Esophagus muscularis mucosa (tissue), 4 donors: ENCODE data around the gene CCDC195.

Source experiments
- CTCF ChIP-seq, 3 experiments: fragments of 200-600 bp in 2 of 3; fragments of 450-650 bp in 1 of 3; sonication (generic) in 2 of 3; IDR thresholded peaks; one replicate each; pipeline ENCODE4 v1.5.1; 2017 to 2019; ENCODE audit warnings: antibody characterized with exemption in 3 of 3, mild to moderate bottlenecking in 2 of 3, moderate library complexity in 1 of 3
- EP300 ChIP-seq: sonication (generic); formaldehyde crosslinking; IDR thresholded peaks from one replicate; pipeline ENCODE4 v1.6.1; 2017; ENCODE audit warnings: antibody characterized with exemption
- POLR2A ChIP-seq: fragments of 450-650 bp; IDR thresholded peaks from one replicate; pipeline ENCODE4 v1.6.1; 2017; ENCODE audit warnings: antibody characterized with exemption, moderate library complexity, mild to moderate bottlenecking, low read depth
- POLR2AphosphoS5 ChIP-seq, 2 donors: sonication (generic); formaldehyde crosslinking; IDR thresholded peaks; one replicate each; pipeline ENCODE4 v1.6.1; 2017; ENCODE audit warnings: antibody characterized with exemption in 2 of 2

DNA sequence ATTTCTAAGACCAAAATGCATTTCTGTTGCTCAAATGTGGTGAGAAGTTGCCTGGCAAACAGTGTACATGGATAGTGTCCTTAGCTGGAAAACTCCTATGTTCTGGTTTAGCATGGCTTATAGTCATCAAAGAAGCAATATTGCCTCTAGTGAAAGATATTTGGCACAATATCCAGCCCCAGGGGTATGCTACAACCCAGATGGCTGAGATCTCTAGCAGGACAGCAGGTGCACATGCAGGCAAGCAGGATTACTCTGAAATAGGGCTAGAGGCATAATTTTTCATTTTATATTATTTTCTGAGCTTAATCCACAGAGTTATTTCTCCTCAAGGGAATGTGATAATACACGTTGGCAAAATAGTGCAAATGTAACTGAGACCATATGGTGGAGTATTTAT, 34.0 kb downstream of the CCDC195 start:
- TF ChIP-seq CTCF (IDR thresholded peaks at IDR 0.05) (no peak), POLR2A (no peak), EP300 (no peak), POLR2AphosphoS5 (IDR thresholded peaks at IDR 0.05) (no peak)
